MV-4-11 (cell line): ENCODE measurements around the gene PATL1.
"Not testable (repeated sequence)": the region's sequence is repeated elsewhere in the genome, so short reads cannot be mapped to it uniquely, and the experiment has no call there.

Source experiments
- DNase-seq: peaks from one replicate; lab custom pipeline; 2025; lab: John Stamatoyannopoulos, UW

The PATL1 gene

DNA sequence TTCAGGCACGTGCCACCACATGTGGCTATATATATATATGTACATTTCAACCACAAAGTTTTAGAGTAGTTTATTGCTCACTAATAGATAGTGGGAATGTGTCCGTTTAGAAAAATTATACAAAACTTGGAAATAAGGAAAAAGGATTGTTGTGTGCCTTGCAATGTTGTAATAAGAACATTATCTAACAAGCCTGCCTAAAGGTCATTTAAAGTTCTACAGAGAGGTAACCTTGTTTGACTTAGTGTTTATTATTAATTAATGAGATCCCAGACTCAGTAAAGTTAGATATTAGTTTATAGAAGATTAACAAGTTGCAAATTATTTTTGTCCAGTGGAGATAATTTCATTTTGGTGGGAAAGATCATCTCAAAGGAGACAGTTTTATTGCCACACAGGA lies 5.5 kb upstream of the PATL1 start:
- DNase-seq, result no peak

DNA sequence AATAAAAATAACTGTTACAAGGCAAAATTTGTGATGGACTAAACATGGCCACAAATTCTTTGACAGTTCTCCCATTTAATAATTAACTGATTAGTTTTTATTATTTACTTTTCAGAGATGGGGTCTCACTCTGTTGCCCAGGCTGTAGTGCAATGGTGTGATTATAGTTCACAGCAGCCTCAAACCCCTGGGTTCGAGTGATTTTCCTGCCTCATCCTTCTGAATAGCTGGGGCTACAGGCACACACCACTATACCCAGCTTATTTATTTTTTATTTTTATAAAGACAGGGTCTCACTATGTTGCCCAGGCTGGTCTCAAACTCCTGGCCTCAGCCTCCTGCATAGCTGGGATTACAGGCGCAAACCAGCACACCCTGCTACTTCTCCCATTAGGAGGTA lies 4.5 kb upstream of the PATL1 start:
- no peak for DNase-seq

DNA sequence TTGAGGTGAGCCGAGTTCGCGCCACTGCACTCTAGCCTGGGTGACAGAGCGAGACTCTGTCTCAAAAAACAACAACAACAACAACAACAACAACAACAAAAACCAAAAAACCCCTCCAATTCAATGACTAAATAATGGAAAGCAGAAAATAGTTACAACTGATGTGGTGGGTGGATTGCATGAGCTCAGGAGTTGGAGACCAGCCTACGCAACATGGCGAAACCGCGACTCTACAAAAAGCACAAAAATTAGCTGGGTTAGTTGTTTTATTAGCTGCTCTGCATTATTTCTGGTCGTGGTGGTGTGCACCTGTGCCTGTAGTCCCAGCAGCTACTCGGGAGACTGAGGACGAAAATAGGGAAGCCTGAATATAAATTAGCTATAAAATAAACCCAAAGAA lies 2.6 kb upstream of the PATL1 start:
- no peak for DNase-seq

DNA sequence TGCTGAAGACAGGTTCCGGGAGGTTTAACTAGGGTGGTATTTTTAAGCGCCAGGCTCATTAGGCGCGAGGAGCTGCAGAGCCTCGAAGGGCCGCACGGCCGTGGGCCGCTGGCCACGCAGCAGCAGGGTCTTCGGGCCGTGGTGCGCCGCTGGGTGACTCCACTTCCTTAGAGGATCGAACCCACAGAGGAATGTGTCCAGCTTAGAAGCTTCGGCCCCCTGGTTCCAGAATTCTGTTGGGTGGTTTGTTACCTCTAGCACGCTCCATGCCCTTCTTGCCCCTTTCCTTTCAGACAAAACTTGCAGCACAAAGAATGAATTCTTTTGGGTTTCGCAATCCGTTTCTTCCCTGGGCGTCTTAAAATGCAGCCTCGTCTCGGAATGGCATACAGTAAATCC lies 773 bp upstream of the PATL1 start:
- no peak for DNase-seq

DNA sequence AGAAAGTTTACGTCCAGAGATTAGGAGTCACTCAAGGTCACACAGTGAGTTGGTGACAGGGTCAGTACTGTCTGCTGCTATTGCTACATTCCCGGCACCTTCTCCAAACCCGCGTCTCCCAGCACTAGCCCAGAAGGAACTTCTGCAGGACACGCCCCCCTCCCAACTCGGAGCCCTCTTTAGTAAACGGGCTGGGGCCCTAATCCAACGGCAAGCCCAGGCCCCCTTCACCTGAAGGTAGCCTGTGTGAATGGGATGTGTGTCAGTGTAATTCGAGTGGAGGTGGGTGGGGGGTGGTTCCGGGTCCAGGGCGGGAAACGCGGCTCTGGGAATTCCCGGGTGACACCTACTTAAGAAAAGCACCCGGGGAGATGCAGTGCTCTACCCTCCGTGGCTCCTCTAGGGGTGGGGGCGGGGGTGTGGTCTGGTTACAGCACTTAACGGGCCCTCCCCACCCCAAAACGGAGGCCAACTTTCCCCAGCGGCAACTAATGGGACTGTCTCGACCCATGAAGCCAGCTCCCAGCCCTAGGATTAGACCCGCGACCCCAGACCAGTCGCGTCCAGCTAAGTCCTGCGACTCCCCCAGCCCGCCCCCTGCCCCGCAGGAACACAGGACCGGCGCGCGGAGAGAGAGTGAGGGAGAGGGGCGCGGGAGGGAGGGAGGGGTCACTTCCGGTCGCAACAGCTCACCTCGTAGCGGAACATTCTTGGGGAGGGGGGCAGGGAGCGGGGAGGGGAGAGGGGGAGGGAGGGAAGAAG lies 468 bp downstream of the PATL1 start:
- DNase-seq, result peak; percentile 19

DNA sequence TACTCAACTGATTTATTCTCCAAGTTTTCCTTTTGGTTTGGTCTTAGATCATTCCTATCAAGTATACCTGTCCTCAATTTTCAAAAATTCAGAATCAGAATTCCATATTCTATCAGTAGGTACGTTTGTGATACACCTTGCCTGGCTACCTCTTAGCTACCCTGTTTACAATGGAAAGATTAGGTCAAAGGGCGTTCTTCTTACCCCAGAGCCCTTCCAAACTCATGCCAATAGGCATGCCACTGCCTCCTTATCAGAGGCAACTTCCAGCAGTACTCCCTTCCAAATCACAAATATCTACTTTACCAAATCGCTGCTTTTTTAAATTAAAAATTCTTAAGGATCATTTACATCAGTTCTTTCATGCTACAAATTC lies 1.0 kb downstream of the PATL1 start:
- no peak for DNase-seq

DNA sequence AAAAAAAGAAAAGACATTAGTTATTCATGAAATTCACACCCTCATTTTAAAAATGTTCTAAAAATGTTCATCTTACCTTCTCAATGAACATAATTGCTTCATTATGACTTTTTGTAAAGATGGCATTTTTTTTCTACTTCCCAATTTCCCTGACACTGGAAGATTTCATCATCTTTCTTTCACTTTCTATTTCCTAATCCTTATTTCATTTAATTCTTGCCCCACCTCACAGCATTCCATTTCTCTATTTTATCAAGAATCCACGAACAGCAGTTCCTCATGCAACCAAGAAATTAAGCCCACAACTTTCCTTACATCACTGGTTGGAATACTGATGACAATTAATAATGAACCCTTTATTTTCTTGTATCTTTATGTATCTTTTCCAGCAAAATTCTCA lies 1.9 kb downstream of the PATL1 start:
- DNase-seq, result peak; percentile 48

DNA sequence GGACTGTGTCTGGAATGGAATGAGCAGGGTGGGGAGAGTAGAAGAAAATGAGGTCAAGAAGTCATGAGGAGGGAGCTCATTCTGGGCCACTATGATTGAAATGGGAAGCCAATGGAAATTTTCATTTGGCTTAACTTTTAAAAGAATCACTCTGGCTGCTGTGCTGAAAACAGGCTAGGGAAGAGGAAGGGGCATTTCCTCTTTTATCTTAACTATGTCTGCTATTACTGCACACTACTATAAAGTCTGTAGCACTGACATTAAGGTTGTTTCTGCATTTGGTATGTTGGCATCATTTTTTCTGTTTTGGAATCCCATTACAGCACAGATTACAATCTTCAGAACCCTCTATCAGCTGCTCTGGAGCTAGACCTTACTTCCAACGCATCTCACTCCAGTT lies 8.2 kb downstream of the PATL1 start:
- DNase-seq, result peak; percentile 60

DNA sequence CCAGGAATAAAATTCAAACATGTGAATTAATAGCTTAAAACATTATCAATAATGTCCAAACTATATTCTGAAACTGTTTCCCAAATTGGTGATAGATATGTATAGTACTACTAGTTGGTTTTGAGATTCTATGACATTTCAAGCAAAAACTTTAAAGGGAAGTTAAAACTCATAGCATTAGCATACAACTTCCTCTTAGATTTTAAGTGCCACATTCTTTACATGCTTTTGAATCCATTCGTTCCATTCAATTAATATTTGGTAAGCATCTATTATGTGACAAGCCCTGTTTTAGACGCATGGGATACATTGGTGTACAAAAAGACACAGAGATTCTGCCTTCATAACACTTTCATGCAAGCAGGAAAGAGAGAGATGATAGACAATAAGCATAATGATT lies 8.9 kb downstream of the PATL1 start:
- no peak for DNase-seq

DNA sequence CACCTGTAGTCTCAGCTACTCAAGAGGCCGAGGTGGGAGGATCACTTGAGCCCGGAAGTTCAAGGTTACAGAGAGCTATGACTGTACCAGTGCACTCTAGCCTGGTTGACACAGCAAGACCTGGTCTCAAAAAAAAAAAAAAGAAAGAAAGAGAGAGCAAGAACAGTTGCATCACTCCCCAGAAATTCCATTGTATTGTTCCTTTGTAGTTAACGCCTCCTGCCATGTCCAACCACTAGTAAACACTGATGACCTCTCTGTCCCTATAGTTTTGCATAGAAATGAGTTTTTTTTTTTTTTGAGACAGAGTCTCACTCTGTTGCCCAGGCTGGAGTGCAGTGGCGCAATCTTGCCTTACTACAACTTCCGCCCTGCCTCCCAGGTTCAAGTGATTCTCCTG lies 10.8 kb downstream of the PATL1 start:
- DNase-seq, result no peak

DNA sequence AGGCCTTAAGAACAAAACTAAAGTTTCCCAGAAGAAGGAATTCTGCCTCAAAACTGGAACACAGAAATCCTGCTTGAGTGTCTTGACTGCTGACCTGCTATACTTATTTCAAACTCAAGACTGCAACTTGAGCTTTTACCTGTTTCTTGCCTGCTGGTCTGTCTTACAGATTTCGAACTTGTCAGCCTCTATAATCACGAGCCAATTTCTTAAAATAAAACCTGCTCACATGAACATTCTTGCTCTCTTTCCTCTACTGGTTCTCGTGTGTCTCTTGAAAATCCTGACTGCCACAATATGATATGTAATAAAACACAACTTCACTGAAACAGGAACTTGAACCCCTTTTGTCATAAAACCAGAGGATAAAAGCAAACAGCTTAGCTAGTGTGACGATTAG lies 13.9 kb downstream of the PATL1 start:
- no peak for DNase-seq

DNA sequence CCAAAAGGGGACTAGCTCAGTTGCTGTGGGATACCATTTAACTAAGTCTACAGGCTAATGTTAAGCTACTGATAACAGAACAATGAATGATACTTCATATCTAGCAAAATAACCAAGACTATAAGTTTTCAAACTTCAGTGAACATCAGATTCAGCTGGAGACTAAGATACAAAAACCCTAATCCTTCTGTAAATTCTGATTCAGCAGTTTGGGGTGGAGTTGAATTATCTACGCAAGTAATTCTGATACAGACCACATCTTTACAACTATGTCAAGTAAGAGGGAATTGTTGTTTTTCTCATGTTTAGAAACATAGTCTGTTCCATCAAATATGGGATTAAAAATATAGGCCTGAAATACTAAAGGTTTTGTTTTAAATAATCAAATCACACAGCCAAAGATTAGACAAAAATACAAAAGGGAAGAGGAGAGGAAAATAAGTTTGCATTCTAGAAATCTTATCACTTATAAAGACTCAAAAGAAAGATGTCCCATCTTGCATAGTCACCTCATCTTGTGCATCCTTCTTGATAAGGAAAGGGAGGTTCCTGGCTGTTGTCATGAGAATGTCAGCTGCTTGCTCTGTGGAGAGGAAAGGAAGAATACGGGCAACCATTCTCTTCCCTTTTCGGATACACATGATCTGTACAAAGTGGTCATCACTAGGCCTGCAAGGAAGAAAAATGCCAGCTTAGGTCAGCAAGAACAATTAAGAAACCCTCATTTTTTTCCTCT lies 21.4 kb downstream of the PATL1 start:
- no peak for DNase-seq

DNA sequence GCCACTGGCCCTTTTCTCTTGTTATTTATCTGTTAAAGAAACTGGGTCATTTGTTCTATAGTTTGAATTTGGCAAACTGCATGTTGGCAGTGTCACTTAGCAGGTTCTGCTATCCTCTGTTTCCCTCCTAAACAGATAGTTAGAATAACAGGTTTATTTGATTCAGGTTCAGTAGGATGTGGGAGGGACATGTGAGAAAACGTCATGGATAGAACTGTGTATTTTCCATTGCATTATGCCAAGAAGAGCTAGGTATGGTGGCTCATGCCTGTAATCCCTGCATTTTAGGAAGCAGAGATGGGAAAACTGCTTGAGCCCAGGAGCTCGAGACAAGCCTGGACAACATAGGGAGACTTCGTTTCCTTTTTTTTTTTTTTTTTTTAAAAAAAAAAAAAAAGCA lies 24.3 kb downstream of the PATL1 start:
- no peak for DNase-seq

DNA sequence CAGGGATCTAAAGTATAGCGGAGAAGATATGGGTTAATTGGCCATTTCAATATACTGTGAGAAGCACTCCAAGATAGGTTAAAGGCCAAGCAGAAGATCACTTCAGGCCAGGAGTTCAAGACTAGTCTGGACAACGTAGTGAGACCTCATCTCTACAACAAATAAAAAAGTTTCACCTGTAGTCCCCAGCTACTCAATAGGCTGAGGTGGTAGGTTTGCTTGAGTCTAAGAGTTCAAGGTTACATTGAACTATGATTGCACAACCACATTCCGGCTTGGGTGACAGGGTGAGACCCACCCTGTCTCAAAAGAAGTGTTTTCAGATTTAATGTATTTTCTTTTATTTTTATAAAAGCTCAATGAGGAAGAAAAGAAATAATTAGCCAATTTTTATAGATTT lies 25.4 kb downstream of the PATL1 start:
- no peak for DNase-seq

DNA sequence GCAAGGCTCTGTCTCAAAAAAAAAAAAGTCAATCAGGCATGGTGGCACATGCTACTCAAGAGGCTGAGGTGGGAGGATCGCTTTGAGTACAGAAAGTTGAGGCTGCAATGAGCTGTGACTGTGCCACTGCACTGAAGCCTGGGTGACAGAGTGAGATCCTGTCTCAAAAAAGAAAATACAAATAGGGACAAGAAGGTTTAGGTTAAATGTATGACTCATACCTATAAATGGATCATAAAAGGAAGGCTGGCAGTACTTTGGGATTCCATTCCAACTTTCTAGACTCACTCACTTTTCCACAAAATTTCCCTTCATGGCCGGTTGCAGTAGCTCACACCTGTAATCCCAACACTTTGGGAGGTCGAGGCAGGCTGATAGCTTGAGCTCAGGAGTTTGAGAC lies 27.7 kb downstream of the PATL1 start:
- no peak for DNase-seq

DNA sequence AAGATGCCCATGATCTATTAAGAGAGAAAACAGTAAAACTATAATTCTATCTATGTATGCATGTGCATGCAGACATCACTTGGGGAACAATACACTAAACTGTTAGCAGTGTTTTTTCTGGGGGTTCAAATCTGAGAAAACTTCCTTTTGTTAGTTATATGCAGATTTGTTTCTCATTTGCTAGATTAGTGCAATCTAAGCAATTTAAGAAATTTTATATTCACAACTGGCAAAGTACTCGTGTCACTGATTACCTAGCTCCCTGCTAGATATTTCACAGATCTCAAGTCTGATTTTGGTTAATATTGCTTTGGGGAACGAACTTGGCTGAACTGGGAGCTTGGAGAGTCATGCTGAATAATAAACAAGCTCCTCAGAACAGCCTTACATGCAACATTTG lies 38.3 kb downstream of the PATL1 start:
- DNase-seq, result no peak

DNA sequence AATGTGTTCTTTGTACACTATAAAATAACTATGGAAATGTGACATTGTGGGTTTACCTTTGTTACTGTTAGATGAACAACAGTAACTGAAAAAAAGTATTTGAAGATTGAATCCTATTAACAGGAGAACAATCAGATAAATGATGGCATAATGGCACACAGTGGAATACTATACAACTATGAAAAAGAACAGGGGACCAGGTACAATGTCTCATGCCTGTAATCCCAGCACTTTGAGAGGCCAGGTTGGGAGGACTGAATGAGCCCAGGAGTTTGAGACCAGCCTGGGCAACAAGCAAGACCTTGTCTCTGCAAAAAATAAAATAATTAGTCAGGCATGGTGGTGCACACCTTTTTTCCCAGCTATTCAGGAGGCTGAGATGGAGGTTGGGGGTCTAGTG lies 38.8 kb downstream of the PATL1 start:
- no peak for DNase-seq

DNA sequence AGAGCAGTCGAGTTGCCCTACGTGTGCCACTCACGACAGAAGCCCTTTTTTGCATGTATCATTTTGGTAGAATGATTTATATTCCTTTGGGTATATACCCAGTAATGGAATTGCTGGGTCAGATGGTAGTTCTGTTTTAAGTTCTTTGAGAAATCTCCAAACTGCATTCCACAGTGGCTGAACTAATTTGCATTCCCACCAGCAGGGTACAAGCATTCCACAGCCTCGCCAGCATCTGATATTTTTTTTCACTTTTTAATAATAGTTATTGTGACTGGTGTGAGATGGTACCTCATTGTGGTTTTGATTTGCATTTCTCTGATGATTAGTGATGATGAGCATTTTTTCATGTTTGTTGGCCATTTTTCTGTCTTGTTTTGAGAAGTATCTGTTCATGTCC lies 41.9 kb downstream of the PATL1 start:
- not testable (repeated sequence) for DNase-seq

DNA sequence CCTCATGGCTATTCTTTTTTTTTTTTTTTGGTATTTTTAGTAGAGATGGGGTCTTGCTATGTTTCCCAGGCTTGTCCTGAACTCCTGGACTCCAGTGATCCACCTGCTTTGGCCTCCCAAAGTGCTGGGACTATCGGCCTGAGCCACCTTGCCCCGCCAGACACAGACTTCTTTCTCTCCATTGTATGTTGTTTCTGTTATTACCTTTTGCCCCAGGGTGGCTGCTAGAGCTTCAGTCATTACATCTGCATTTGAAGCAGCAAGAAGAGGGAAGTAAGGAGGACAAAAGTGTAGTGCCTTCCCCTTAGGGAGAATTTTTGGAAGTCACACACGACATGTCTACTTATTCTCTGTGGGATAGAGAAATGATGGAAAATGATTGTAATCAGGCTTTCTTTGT lies 43.1 kb downstream of the PATL1 start:
- no peak for DNase-seq

DNA sequence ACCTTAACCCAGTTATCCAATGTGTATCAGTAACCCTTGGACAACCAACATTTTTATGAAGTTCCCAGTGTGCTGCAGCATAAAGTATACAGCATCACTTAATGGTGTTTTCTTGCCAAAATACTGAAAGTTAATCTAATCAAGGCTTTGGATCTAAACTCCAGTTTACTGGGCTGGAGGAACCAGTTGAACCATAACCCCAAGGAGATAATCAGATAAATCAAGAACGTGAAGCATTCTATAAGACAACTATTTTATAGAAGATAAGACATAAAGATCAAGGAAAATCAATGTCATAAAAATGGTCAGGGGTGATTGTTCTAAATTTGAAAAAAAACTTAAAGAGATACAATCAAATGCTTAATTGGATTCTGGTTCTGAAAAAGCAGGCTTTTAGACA lies 51.0 kb downstream of the PATL1 start:
- DNase-seq, result no peak

DNA sequence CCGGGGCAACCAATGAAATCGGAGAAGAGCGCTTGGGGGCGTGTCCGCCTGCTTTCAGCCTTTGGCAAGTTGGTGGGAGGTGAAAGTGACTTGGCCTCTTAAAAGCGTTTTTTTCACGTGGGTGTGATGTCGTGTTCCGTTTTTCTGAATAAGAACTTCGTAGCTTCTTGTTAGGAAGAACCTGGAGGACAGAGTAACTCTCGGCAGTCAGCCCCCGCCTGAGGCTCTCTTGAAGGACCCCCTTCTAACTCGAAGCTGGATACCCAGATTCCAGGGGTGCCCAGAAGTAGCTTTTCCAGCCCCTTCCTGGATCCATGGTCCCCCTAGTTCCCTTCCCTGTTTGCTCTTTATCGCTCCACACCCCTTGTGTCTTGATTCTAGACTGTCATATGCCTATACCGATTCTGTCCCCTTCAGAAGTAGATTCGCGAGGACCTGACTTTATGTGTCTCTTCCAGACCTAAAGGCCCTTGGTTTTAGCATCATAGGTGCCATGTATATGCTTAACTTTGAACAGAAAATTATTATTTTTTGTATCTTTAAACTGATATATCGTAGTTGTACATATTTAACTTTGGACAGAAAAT lies 52.3 kb downstream of the PATL1 start:
- no peak for DNase-seq

DNA sequence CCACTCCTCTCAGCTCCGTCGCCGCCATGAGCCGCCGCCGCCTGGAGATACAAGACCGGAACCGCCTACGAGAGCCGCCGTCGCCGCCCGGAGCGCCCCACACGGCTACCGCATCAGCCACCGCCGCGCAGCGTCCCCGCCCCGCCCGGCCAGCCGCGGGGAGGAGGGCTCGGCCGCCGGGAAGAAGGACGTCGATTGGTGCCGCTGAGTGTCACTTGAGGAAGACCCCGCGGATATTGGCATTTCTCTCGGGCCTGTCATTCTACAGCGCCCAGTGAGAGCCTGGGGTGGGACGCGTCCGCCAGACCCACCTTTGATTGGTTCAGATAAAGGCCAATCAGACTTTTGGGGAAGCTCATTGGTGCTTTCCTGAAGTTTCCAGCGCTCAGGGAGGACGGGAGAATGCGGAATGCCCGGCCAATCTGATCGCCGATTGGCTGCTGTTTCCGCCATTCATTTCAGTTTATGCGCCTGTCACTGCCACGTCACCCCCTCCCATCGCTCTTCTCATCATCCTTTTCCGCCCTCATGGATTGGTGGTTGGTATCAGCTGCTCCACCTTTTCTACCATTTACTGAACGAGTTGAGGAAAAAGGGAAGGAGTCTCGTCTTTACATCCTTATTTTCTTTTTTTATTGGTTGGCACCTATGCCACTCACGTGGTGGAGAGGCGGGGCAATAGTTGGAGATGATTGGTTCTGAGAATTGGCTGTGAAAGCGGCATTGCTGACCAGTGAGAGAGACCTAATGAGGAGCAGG lies 53.0 kb downstream of the PATL1 start, which contains the start of gene OSBP:
TSS of gene OSBP (minus strand) at position 138 of the 759 bp plus-strand sequence. CDS start at position 28, 110 bp downstream.
- DNase-seq, result peak; percentile 100
